SK-N-SH (cell line): ENCODE measurements around the gene LEF1. TPM values are rescaled to one million over a fixed set of nuclear protein-coding genes. Genes with fewer than 3 reads are reported as not detected.

Source experiments
- CTCF ChIA-PET: fragments of 300-600, 350-600 bp; formaldehyde crosslinking; extraction: SDS; loops from one replicate; lab custom pipeline; 2021; lab: Yijun Ruan, JAX
- POLR2A ChIA-PET: fragments of 350-600 bp; sonication (Branson Sonifier 250); formaldehyde crosslinking; extraction: SDS; loops from one replicate; lab custom pipeline; 2020; ENCODE audit warnings: antibody characterized with exemption, inconsistent platforms; lab: Yijun Ruan, JAX
- DNase-seq: peaks from one replicate; pipeline ENCODE4 v3.0.0; 2012
- H2AFZ ChIP-seq: fragments of 200-600 bp; sonication (generic); 2 replicates; pipeline ENCODE4 v1.8.1; 2016; ENCODE audit warnings: antibody characterized with exemption, mild to moderate bottlenecking, low read depth
- H3F3A ChIP-seq: fragments of 200-600 bp; sonication (generic); replicated peaks from 2 replicates; pipeline ENCODE3; 2016; ENCODE audit warnings: antibody characterized with exemption, mild to moderate bottlenecking; ENCODE audit not compliant: insufficient read depth
- H3K27ac ChIP-seq, 2 experiments: fragments of 200-500 bp in 1 of 2; fragments of 200-600 bp in 1 of 2; sonication (Bioruptor generic) in 1 of 2; sonication (generic), shearing (Covaris generic) in 1 of 2; 2 replicates each; pipeline versions ENCODE4 v1.5.1 to v1.6.1; 2014 to 2016; ENCODE audit warnings: low read depth in 2 of 2, inconsistent platforms in 1 of 2, low read length in 1 of 2, mild to moderate bottlenecking in 1 of 2, mixed read lengths in 1 of 2
- H3K27me3 ChIP-seq: fragments of 200-600 bp; sonication (generic), shearing (Covaris generic); 2 replicates; pipeline ENCODE4 v1.6.1; 2016; ENCODE audit warnings: mixed run types; ENCODE audit not compliant: insufficient read depth
- H3K36me3 ChIP-seq, 2 experiments: fragments of 200-500 bp in 1 of 2; fragments of 200-600 bp in 1 of 2; sonication (Bioruptor generic) in 1 of 2; sonication (generic) in 1 of 2; replicated peaks in 1 of 2; 2 replicates each; pipeline versions ENCODE3 to v1.5.1; 2014 to 2016; ENCODE audit warnings: low read length in 1 of 2, mild to moderate bottlenecking in 1 of 2; ENCODE audit not compliant: insufficient read depth in 2 of 2, control insufficient read depth in 1 of 2
- H3K4me1 ChIP-seq, 2 experiments: fragments of 200-500 bp in 1 of 2; fragments of 200-600 bp in 1 of 2; sonication (Bioruptor generic) in 1 of 2; sonication (generic), shearing (Covaris generic) in 1 of 2; 2 replicates each; pipeline versions ENCODE4 v1.5.1 to v1.6.1; 2014 to 2016; ENCODE audit warnings: low read depth in 1 of 2, low read length in 1 of 2, mixed run types in 1 of 2; ENCODE audit not compliant: insufficient read depth in 2 of 2, control insufficient read depth in 1 of 2
- H3K4me2 ChIP-seq: fragments of 200-600 bp; sonication (generic), shearing (Covaris generic); 2 replicates; pipeline ENCODE4 v1.6.1; 2017; ENCODE audit warnings: mixed run types
- H3K4me3 ChIP-seq, 2 experiments: fragments of 200-500 bp in 1 of 2; fragments of 200-600 bp in 1 of 2; sonication (Bioruptor generic) in 1 of 2; sonication (generic), shearing (Covaris generic) in 1 of 2; 2 replicates each; pipeline versions ENCODE4 v1.5.1 to v1.8.1; 2014 to 2016; ENCODE audit warnings: low read depth in 2 of 2, inconsistent platforms in 1 of 2, low read length in 1 of 2, mild to moderate bottlenecking in 1 of 2, mixed read lengths in 1 of 2, moderate library complexity in 1 of 2
- H3K79me2 ChIP-seq: fragments of 200-600 bp; sonication (generic); 2 replicates; pipeline ENCODE4 v1.8.1; 2017; ENCODE audit warnings: mild to moderate bottlenecking; ENCODE audit not compliant: insufficient read depth
- H3K9ac ChIP-seq: fragments of 200-600 bp; sonication (generic); 2 replicates; pipeline ENCODE4 v1.6.1; 2017; ENCODE audit warnings: mixed run types
- H3K9me2 ChIP-seq: fragments of 200-600 bp; sonication (generic); 2 replicates; pipeline ENCODE4 v1.6.1; 2017; ENCODE audit warnings: mixed run types
- H3K9me3 ChIP-seq: fragments of 200-600 bp; sonication (generic); 2 replicates; pipeline ENCODE4 v1.6.1; 2017; ENCODE audit warnings: mixed run types, mild to moderate bottlenecking, moderate library complexity
- H4K20me1 ChIP-seq: fragments of 200-600 bp; sonication (generic); 2 replicates; pipeline ENCODE4 v1.6.1; 2017; ENCODE audit warnings: mild to moderate bottlenecking, mixed run types; ENCODE audit not compliant: insufficient read depth
- ELF1 ChIP-seq: IDR thresholded peaks from 2 replicates; pipeline ENCODE4 v1.4.0; 2012
- FOSL2 ChIP-seq: IDR thresholded peaks from 2 replicates; pipeline ENCODE4 v1.4.0; 2012; ENCODE audit warnings: low read depth, mild to moderate bottlenecking, moderate library complexity, borderline replicate concordance
- MEF2A ChIP-seq: IDR thresholded peaks from 2 replicates; pipeline ENCODE4 v1.4.0; 2012; ENCODE audit warnings: low read depth, borderline replicate concordance
- NRF1 ChIP-seq: IDR thresholded peaks from 2 replicates; pipeline ENCODE4 v1.6.1; 2012; ENCODE audit warnings: low read depth, mild to moderate bottlenecking, low read length
- POLR2AphosphoS5 ChIP-seq: IDR thresholded peaks from 2 replicates; pipeline ENCODE4 v1.6.1; 2012; ENCODE audit warnings: low read depth, low read length
- RAD21 ChIP-seq: IDR thresholded peaks from 2 replicates; pipeline ENCODE4 v1.6.1; 2012; ENCODE audit warnings: mild to moderate bottlenecking, low read length
- RXRA ChIP-seq: IDR thresholded peaks from 2 replicates; pipeline ENCODE4 v1.4.0; 2012; ENCODE audit warnings: low read depth, mild to moderate bottlenecking, borderline replicate concordance
- TAF1 ChIP-seq: IDR thresholded peaks from 2 replicates; pipeline ENCODE4 v1.6.1; 2012; ENCODE audit warnings: low read depth, mild to moderate bottlenecking, low read length, moderate library complexity, borderline replicate concordance
- TCF12 ChIP-seq: IDR thresholded peaks from 2 replicates; pipeline ENCODE4 v1.4.0; 2012
- TEAD4 ChIP-seq: IDR thresholded peaks from 2 replicates; pipeline ENCODE4 v1.4.0; 2012; ENCODE audit warnings: mild to moderate bottlenecking, borderline replicate concordance; ENCODE audit not compliant: insufficient read depth
- YY1 ChIP-seq: IDR thresholded peaks from 2 replicates; pipeline ENCODE4 v1.4.0; 2012; ENCODE audit warnings: low read depth, mild to moderate bottlenecking
- WGBS: methylation state at CpG from one replicate; pipeline ENCODE4 v1.1.6; 2017; ENCODE audit warnings: low lambda C conversion rate; 5-methylcytosine and 5-hydroxymethylcytosine counted together
- polyA plus RNA-seq, 3 experiments: library from polyadenylated mRNA; depleted of rRNA; stranded (reverse); fragments of >200 nt; gene quantifications; 2 replicates each; pipeline ENCODE4 v1.2.3, GENCODE V29; 2012
- TF ChIP-seq, protein P1 (sequence below): IDR thresholded peaks from 2 replicates; pipeline ENCODE4 v1.4.0; 2012; ENCODE audit warnings: low read depth, borderline replicate concordance

Gene LEF1
- polyA plus RNA-seq, 1 of the 3 experiments (the other 2 are of a cell fraction), result 0.36 TPM

DNA sequence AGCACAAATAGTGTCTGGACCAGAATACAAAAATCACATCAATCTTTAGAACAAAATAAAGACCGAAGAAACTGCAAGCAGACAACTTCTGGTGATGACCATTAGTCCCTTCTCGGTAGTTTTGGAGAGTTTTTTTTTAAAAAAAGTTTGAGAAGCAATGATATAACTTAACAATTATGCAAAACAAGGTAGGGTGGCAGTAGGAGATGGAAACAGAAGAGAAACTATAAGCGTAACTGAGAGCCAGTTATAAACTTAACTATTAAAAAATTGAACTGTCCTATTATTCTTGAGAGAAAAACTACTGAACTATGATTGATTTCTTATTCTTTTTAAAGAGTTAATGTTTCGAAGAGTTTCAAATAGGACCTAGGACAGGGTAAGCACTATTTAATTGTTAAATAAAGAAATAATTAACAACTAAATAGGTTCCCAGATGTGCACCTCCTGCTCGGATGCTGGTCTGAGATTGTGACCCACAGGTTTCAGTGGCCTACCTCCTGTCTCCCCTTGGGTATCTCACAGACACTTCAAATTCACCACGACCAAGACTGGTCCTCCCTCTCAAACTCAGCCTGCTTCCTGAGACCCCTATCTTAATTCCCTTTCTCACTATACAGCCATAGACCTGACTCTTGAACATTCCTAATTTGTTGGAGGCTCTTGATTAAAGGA is 81.3 kb downstream of the LEF1 start:
- Histone ChIP-seq H2AFZ (no peak overlapping the region), H3K27me3 (no peaks in the 10 kb centered on the region; the same call in 1 of the 2 replicates), H3K4me3 (no peak overlapping the region)
- WGBS, result 6% methylated on average over 6 of the region's 6 CpGs
- POLR2A ChIA-PET, result no interaction called here
- CTCF ChIA-PET, result interaction anchor here (0.6 kb wide), 1 partner anchor 9 kb away, joined by 3 read pairs; no protein-coding TSS in a partner anchor
- TF ChIP-seq, protein P1, sequence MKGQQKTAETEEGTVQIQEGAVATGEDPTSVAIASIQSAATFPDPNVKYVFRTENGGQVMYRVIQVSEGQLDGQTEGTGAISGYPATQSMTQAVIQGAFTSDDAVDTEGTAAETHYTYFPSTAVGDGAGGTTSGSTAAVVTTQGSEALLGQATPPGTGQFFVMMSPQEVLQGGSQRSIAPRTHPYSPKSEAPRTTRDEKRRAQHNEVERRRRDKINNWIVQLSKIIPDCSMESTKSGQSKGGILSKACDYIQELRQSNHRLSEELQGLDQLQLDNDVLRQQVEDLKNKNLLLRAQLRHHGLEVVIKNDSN, result no peak
- TF ChIP-seq NRF1 (no peak), ELF1 (no peak), RXRA (no peak), POLR2AphosphoS5 (no peak), TAF1 (no peak), TEAD4 (no peak), FOSL2 (no peak), RAD21 (no peak), TCF12 (no peak)
- TF ChIP-seq, all 33 proteins: peak for 0
- Histone ChIP-seq H3F3A (no peaks in the 10 kb centered on the region), H4K20me1 (no peaks in the 10 kb centered on the region), H3K9me3 (no peaks in the 10 kb centered on the region), H3K79me2 (no peaks in the 10 kb centered on the region), H3K9me2 (no peaks in the 10 kb centered on the region), H3K9ac (no peak overlapping the region), H3K36me3 (no peaks in the 10 kb centered on the region), H3K4me1 (no peaks in the 10 kb centered on the region), H3K27ac (no peak overlapping the region), H3K4me2 (no peak overlapping the region)
- no peak for DNase-seq

- Histone ChIP-seq H2AFZ (no peak overlapping the region), H3K9me3 (no peaks in the 10 kb centered on the region), H3F3A (no peaks in the 10 kb centered on the region), H3K4me2 (no peak overlapping the region), H3K27me3 (peaks cover 40% of the 10 kb centered on the region; the same call in 1 of the 2 replicates), H3K9ac (no peak overlapping the region), H3K9me2 (no peaks in the 10 kb centered on the region), H3K27ac (no peak overlapping the region), H3K4me3 (no peak overlapping the region), H3K4me1 (no peaks in the 10 kb centered on the region), H3K79me2 (no peaks in the 10 kb centered on the region), H3K36me3 (no peaks in the 10 kb centered on the region), H4K20me1 (no peaks in the 10 kb centered on the region)
- no peak for TF ChIP-seq YY1
- ChIA-PET CTCF (interaction anchor here (1.3 kb wide), 1 partner anchor 22 kb away, joined by 5 read pairs; no protein-coding TSS in a partner anchor), POLR2A (no interaction called here)
- DNase-seq, result no peak
- 12% methylated on average over 8 of the region's 16 CpGs for WGBS
Measured at GRCh38 chr4:108081256-108081655, 87.5 kb downstream of the LEF1 start.

DNA sequence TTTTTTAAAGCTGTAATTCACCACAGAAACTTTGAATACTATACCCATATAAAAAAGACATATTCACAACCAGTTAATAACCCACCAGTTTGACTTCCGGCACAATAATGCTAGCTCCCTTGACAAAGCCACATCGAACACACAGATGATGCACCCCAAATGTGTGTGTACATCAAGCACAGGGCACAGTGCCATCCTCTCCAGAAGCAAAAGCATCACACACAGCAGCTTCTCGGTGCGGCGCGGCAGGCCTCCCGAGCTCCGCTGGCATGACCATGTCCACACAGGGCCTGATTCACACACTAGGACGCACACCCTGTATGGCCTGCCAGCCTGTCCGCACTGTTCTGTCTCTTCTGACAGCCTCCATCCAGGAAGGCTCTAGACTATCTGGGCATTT is 88.0 kb downstream of the LEF1 start:
- Histone ChIP-seq H3K9me2 (no peaks in the 10 kb centered on the region), H3K9ac (no peak overlapping the region), H3K27ac (no peak overlapping the region), H3K4me2 (no peak overlapping the region), H3K4me3 (no peak overlapping the region), H4K20me1 (no peaks in the 10 kb centered on the region), H3K4me1 (no peaks in the 10 kb centered on the region), H3K79me2 (no peaks in the 10 kb centered on the region), H3K36me3 (no peaks in the 10 kb centered on the region), H3K27me3 (peaks cover 40% of the 10 kb centered on the region; the same call in 1 of the 2 replicates), H2AFZ (no peak overlapping the region), H3K9me3 (no peaks in the 10 kb centered on the region), H3F3A (no peaks in the 10 kb centered on the region)
- ChIA-PET CTCF (interaction anchor here (0.7 to 1.3 kb wide), 2 partner anchors 10 to 21 kb away, joined by 3 to 5 read pairs; no protein-coding TSS in a partner anchor), POLR2A (no interaction called here)
- no peak for DNase-seq
- TF ChIP-seq MEF2A (no peak), TCF12 (no peak)
- WGBS, result 51% methylated on average over 8 of the region's 10 CpGs
